ENCODE measurements around the gene NPAS3. TPM values are rescaled to one million over a fixed set of nuclear protein-coding genes. Genes with fewer than 3 reads are reported as not detected.

NPAS3 gene
- total RNA-seq, 1 donor from 2014 or later = 0.95 TPM

GRCh38 chr14:33016613-33017012, 77.9 kb downstream of the NPAS3 start:
- intact Hi-C loops (cut with DNase I) = no loop called here
- H3K27me3 ChIP-seq (ENCODE audit: low read depth) = no peaks in the 10 kb centered on the region
- H3K36me3 ChIP-seq = no peaks in the 10 kb centered on the region
- DNase-seq (no peak), ATAC-seq (no peak)
- no peak for TF ChIP-seq CTCF (IDR thresholded peaks at IDR 0.05)
- H3K27ac ChIP-seq = no peak overlapping the region
- H3K9me3 ChIP-seq = no peaks in the 10 kb centered on the region
- H3K4me1 ChIP-seq = no peaks in the 10 kb centered on the region
- no peak overlapping the region for H3K4me3 ChIP-seq

GRCh38 chr14:33017016-33017415, 78.3 kb downstream of the NPAS3 start:
- intact Hi-C loops (cut with DNase I) = no loop called here
- ATAC-seq (no peak), DNase-seq (no peak)
- H3K36me3 ChIP-seq = no peaks in the 10 kb centered on the region
- no peak for TF ChIP-seq CTCF (IDR thresholded peaks at IDR 0.05)
- H3K27me3 ChIP-seq (ENCODE audit: low read depth) = no peaks in the 10 kb centered on the region
- no peak overlapping the region for H3K4me3 ChIP-seq
- no peaks in the 10 kb centered on the region for H3K4me1 ChIP-seq
- no peaks in the 10 kb centered on the region for H3K9me3 ChIP-seq
- no peak overlapping the region for H3K27ac ChIP-seq

GRCh38 chr14:33019346-33019745, 80.7 kb downstream of the NPAS3 start:
- Histone ChIP-seq H3K27ac (no peak overlapping the region), H3K27me3 (ENCODE audit: low read depth) (no peaks in the 10 kb centered on the region), H3K9me3 (no peaks in the 10 kb centered on the region), H3K36me3 (no peaks in the 10 kb centered on the region), H3K4me1 (no peaks in the 10 kb centered on the region), H3K4me3 (no peak overlapping the region)
- ATAC-seq (no peak), DNase-seq (no peak)
- intact Hi-C loops (cut with DNase I) = no loop called here
- TF ChIP-seq CTCF (IDR thresholded peaks at IDR 0.05) = no peak

- Histone ChIP-seq H3K9me3 (no peaks in the 10 kb centered on the region), H3K36me3 (no peaks in the 10 kb centered on the region), H3K27me3 (ENCODE audit: low read depth) (no peaks in the 10 kb centered on the region), H3K4me3 (no peak overlapping the region), H3K4me1 (no peaks in the 10 kb centered on the region), H3K27ac (no peak overlapping the region)
- ATAC-seq = no peak
- TF ChIP-seq CTCF (IDR thresholded peaks at IDR 0.05) = no peak
- DNase-seq = no peak
- intact Hi-C loops (cut with DNase I) = no loop called here
Measured at GRCh38 chr14:33026850-33027430, 88.3 kb downstream of the NPAS3 start.

GRCh38 chr14:33029511-33029910, 90.8 kb downstream of the NPAS3 start:
- H3K27me3 ChIP-seq (ENCODE audit: low read depth) = no peaks in the 10 kb centered on the region
- no peak overlapping the region for H3K4me3 ChIP-seq
- DNase-seq (no peak), ATAC-seq (no peak)
- no peaks in the 10 kb centered on the region for H3K9me3 ChIP-seq
- H3K4me1 ChIP-seq = no peaks in the 10 kb centered on the region
- no peaks in the 10 kb centered on the region for H3K36me3 ChIP-seq
- H3K27ac ChIP-seq = no peak overlapping the region
- no peak for TF ChIP-seq CTCF (IDR thresholded peaks at IDR 0.05)
- intact Hi-C loops (cut with DNase I) = no loop called here

- TF ChIP-seq CTCF (IDR thresholded peaks at IDR 0.05) = no peak
- Histone ChIP-seq H3K4me1 (no peaks in the 10 kb centered on the region), H3K27ac (no peak overlapping the region), H3K9me3 (no peaks in the 10 kb centered on the region), H3K36me3 (no peaks in the 10 kb centered on the region), H3K4me3 (no peak overlapping the region), H3K27me3 (ENCODE audit: low read depth) (no peaks in the 10 kb centered on the region)
- ATAC-seq = no peak
- intact Hi-C loops (cut with DNase I) = no loop called here
- DNase-seq = no peak
Measured at GRCh38 chr14:33030386-33030785, 91.7 kb downstream of the NPAS3 start.
